Measurements from ENCODE around the gene GABARAP.

Gene GABARAP

DNA sequence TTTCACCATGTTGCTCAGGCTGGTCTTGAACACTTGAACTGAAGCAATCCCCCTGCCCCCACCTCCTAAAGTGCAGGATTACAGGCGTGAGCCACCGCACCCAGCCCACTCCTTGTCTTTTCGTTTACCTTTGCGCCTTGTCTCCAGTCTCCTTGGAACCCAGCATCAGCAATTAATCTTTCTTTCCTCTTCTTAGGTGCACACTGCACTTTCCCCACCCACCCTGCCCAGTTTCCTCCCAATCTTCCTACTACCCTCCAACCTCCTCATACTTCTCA lies 21.5 kb upstream of the GABARAP start (continued):
- no peak for TF ChIP-seq ZBTB7A (tag by site-specific recombination; IDR thresholded peaks at IDR 0.05; ENCODE audit: low read depth)
- TF ChIP-seq ZNF140 (tag by site-specific recombination; IDR thresholded peaks at IDR 0.05), result no peak
- TF ChIP-seq, protein P1, sequence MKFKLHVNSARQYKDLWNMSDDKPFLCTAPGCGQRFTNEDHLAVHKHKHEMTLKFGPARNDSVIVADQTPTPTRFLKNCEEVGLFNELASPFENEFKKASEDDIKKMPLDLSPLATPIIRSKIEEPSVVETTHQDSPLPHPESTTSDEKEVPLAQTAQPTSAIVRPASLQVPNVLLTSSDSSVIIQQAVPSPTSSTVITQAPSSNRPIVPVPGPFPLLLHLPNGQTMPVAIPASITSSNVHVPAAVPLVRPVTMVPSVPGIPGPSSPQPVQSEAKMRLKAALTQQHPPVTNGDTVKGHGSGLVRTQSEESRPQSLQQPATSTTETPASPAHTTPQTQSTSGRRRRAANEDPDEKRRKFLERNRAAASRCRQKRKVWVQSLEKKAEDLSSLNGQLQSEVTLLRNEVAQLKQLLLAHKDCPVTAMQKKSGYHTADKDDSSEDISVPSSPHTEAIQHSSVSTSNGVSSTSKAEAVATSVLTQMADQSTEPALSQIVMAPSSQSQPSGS (tag by site-specific recombination; IDR thresholded peaks at IDR 0.05; ENCODE audit: low read depth), result no peak
- no peak for TF ChIP-seq KLF8 (tag by site-specific recombination; IDR thresholded peaks at IDR 0.05)
- TF ChIP-seq, protein P2, sequence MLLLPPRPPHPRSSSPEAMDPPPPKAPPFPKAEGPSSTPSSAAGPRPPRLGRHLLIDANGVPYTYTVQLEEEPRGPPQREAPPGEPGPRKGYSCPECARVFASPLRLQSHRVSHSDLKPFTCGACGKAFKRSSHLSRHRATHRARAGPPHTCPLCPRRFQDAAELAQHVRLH (tag by site-specific recombination; IDR thresholded peaks at IDR 0.05), result 0 out of 2 replicates have a peak, but pooled peaks have one; percentile 30
- TF ChIP-seq ZNF558 (tag by site-specific recombination; IDR thresholded peaks at IDR 0.05), result no peak
- no peak for TF ChIP-seq ZNF768 (tag by site-specific recombination; IDR thresholded peaks at IDR 0.05)
- TF ChIP-seq PRDM1 (tag by site-specific recombination; IDR thresholded peaks at IDR 0.05), result no peak

DNA sequence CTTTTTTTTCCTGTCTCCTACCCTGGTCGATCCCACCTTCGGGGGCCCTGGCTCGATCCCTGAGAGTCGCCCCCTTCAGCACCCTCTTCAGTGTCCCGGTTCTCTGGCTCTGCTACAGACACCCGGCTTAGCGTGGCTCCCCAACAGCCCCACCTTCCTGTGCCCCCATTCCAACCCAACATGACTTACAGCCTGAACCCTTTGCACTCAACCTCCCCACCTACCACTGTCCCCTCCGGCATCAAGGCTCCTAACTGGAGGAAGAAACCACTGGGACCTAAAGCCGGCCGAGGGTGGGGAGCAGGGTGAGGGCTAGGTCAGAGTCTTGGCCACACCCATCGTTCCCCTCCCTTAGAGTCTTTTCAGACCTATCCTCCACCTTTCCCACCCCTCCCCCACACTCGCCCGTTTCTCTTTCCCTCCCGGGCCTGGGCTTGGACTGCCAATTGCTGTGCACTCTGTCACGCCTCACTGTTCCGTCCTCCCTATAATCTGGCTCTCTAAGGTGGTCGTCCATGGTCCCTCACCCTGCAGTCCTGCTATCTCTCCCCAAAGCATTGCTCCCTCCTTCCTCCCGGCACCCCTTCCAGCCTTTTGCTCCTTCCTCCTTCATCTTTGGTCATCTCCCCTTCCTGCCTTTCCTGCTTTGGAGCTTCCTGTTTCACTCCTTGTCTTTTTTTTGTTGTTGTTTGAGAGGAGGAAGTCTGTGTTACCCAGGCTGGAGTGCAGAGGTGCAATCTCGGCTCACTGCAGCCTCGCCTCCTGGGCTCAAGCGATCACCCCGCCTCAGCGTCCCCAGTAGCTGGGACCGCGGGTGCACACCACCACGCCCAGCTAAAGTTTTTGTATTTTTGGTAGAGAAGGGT lies 20.9 kb upstream of the GABARAP start:
- H3K27ac ChIP-seq (ENCODE audit: extremely low read depth, low read depth, low read length), result peak overlapping the region; percentile 80
- ChIA-PET CTCF (interaction anchor here (0.5 to 3.1 kb wide), 8 partner anchors 17 to 1659 kb away, joined by 3 to 24 read pairs (median 4); no protein-coding TSS in a partner anchor), POLR2A (interaction anchor here (1.2 to 2.1 kb wide), 6 partner anchors 9 to 227 kb away, joined by 3 to 13 read pairs (median 6); partner anchors contain the start of genes ACADVL, CTDNEP1, DLG4 and DVL2)
- no peaks in the 10 kb centered on the region for H3K9me3 ChIP-seq (ENCODE audit: control insufficient read depth, insufficient read depth, low read depth, low read length)
- peaks cover 2 to 24% of the 10 kb centered on the region in 2 experiments; a peak in 2 of 3 replicates for H3K36me3 ChIP-seq (ENCODE audit: control insufficient read depth in 2 of 2, insufficient read depth in 1 of 2, low read length in 2 of 2)
- H3K4me3 ChIP-seq (ENCODE audit: low read depth, low read length), result peak overlapping the region; percentile 40
- H3K4me1 ChIP-seq (ENCODE audit: control insufficient read depth, insufficient read depth, low read length), result peaks cover 18% of the 10 kb centered on the region
- TF ChIP-seq, protein P3, sequence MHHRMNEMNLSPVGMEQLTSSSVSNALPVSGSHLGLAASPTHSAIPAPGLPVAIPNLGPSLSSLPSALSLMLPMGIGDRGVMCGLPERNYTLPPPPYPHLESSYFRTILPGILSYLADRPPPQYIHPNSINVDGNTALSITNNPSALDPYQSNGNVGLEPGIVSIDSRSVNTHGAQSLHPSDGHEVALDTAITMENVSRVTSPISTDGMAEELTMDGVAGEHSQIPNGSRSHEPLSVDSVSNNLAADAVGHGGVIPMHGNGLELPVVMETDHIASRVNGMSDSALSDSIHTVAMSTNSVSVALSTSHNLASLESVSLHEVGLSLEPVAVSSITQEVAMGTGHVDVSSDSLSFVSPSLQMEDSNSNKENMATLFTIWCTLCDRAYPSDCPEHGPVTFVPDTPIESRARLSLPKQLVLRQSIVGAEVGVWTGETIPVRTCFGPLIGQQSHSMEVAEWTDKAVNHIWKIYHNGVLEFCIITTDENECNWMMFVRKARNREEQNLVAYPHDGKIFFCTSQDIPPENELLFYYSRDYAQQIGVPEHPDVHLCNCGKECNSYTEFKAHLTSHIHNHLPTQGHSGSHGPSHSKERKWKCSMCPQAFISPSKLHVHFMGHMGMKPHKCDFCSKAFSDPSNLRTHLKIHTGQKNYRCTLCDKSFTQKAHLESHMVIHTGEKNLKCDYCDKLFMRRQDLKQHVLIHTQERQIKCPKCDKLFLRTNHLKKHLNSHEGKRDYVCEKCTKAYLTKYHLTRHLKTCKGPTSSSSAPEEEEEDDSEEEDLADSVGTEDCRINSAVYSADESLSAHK (tag by site-specific recombination; IDR thresholded peaks at IDR 0.05), result 0 out of 2 replicates have a peak, but pooled peaks have one; percentile 24
- TF ChIP-seq ZFP37 (tag by site-specific recombination; IDR thresholded peaks at IDR 0.05), result no peak
- TF ChIP-seq ZNF558 (tag by site-specific recombination; IDR thresholded peaks at IDR 0.05), result no peak
- no peak for TF ChIP-seq ZFP69B (tag by site-specific recombination; IDR thresholded peaks at IDR 0.05)
- TF ChIP-seq ZNF10 (tag by site-specific recombination; IDR thresholded peaks at IDR 0.05), result no peak
- no peak for TF ChIP-seq ZNF404 (tag by site-specific recombination; IDR thresholded peaks at IDR 0.05)
- TF ChIP-seq KLF9 (tag by site-specific recombination; IDR thresholded peaks at IDR 0.05; ENCODE audit: low read depth), result peak; percentile 24; the same call in 1 of the 2 replicates
- TF ChIP-seq ZNF626 (tag by site-specific recombination; IDR thresholded peaks at IDR 0.05), result no peak
- TF ChIP-seq, protein P4, sequence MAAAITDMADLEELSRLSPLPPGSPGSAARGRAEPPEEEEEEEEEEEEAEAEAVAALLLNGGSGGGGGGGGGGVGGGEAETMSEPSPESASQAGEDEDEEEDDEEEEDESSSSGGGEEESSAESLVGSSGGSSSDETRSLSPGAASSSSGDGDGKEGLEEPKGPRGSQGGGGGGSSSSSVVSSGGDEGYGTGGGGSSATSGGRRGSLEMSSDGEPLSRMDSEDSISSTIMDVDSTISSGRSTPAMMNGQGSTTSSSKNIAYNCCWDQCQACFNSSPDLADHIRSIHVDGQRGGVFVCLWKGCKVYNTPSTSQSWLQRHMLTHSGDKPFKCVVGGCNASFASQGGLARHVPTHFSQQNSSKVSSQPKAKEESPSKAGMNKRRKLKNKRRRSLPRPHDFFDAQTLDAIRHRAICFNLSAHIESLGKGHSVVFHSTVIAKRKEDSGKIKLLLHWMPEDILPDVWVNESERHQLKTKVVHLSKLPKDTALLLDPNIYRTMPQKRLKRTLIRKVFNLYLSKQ (tag by site-specific recombination; IDR thresholded peaks at IDR 0.05; ENCODE audit: borderline replicate concordance), result no peak
- peak; percentile 65 for TF ChIP-seq ZNF629 (tag by site-specific recombination; IDR thresholded peaks at IDR 0.05)
- peak; percentile 84 for TF ChIP-seq KLF1 (tag by site-specific recombination; IDR thresholded peaks at IDR 0.05)
- TF ChIP-seq ZNF138 (tag by site-specific recombination; IDR thresholded peaks at IDR 0.05; ENCODE audit: borderline replicate concordance), result no peak
- TF ChIP-seq ZNF324 (tag by site-specific recombination; IDR thresholded peaks at IDR 0.05), result 0 out of 2 replicates have a peak, but pooled peaks have one; percentile 51
- TF ChIP-seq ZNF146 (tag by site-specific recombination; IDR thresholded peaks at IDR 0.05), result no peak
- TF ChIP-seq RBAK (tag by site-specific recombination; IDR thresholded peaks at IDR 0.05), result no peak
- TF ChIP-seq ZNF366 (tag by site-specific recombination; conservative IDR thresholded peaks at IDR 0.05), result peak; percentile 96
- TF ChIP-seq ZNF248 (tag by site-specific recombination; IDR thresholded peaks at IDR 0.05), result no peak
- TF ChIP-seq ZNF600 (tag by site-specific recombination; IDR thresholded peaks at IDR 0.05), result peak; percentile 98
- TF ChIP-seq SCRT1 (tag by site-specific recombination; IDR thresholded peaks at IDR 0.05; ENCODE audit: borderline replicate concordance), result no peak
- TF ChIP-seq IKZF3 (tag by site-specific recombination; IDR thresholded peaks at IDR 0.05), result no peak
- TF ChIP-seq ZSCAN23 (tag by site-specific recombination; IDR thresholded peaks at IDR 0.05), result no peak
- TF ChIP-seq ZBTB48 (tag by site-specific recombination; IDR thresholded peaks at IDR 0.05), result no peak
- no peak for TF ChIP-seq ZNF341 (tag by site-specific recombination; IDR thresholded peaks at IDR 0.05; ENCODE audit: low read depth)
- TF ChIP-seq PRDM1 (tag by site-specific recombination; IDR thresholded peaks at IDR 0.05), result peak; percentile 66
- TF ChIP-seq, protein P5, sequence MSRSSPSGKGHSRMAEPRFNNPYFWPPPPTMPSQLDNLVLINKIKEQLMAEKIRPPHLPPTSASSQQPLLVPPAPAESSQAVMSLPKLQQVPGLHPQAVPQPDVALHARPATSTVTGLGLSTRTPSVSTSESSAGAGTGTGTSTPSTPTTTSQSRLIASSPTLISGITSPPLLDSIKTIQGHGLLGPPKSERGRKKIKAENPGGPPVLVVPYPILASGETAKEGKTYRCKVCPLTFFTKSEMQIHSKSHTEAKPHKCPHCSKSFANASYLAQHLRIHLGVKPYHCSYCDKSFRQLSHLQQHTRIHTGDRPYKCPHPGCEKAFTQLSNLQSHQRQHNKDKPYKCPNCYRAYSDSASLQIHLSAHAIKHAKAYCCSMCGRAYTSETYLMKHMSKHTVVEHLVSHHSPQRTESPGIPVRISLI (tag by site-specific recombination; IDR thresholded peaks at IDR 0.05), result peak; percentile 38; the same call in 1 of the 2 replicates
